ENCODE measurements around the gene SYT14.
A peak's percentile ranks its signal among the peaks of the same experiment; 100 is the strongest.
"Not testable (repeated sequence)": the region's sequence is repeated elsewhere in the genome, so short reads cannot be mapped to it uniquely, and the experiment has no call there.

Gene SYT14

DNA sequence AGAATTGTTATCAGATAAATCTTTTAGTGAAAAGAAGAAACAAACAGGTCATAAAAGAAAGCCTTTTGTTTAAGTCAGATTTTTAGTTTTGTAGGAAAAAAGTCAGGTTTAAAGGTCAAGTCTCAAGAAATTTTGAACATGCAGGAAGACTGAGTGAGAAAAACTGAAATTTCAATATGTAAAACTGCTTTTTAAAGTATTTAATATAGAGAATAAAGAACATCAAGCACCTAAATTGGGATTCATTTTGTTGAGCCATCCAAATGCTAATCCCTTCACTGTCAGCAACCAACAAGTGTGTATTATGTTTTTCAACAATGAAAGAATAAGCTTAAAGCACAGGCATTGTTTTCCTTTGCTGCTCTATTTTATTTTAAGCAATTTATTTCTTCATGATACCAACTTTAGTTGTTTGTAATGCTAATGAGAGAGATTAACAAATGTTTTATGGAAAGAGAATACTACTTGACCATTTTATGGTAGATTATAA is 179.7 kb downstream of the SYT14 start:
- no peak for DNase-seq (ENCODE audit: low spot score)

DNA sequence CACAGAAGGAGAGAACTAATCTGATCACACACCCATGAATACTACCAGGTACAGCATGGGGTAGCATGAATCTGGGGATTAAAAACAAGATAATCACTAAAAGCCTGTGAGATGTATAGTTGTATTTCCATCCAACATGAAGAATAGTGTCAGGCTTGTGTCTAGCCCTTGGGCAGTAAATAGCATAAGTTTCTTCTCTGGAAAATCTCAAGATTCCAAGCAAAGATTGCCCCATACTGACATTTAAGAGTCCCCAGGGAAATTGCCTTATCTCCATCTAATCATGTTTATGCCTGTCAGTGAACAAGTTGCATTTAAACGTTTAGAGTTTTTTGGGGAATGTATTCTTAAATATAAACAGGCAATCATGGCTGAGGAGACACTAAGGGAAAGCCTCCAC is 185.4 kb downstream of the SYT14 start:
- DNase-seq (ENCODE audit: low spot score), result no peak

DNA sequence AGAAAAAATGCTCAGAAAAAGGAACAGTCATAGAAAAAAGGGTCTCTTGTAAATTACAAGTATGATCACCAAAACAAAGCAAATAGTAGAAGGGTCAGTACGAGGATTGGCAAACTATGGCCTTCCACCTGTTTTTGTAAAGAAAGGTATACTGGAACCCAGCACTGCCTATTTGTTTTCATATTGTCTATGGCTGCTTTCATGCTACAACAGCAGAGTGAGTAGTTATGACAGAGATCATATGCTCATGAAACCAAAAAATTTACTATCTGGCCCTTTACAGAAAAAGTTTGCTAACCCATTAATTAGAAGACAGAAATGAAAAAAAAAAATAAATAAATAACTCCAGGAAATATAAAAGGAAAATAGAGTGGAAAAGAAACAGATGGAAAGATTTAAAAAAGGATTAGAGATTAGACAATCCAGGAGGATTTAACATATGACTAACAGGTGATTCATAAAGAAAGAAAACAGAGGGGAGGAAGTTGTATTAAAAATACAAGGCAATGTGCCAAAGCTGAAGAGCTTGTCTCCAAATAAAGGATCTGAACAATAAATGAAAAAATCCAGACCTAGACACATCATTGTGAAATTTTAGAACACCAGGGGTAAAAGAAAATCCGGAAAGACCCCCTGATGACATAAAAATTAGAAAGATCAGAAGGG is 186.0 kb downstream of the SYT14 start:
- no peak for DNase-seq (ENCODE audit: low spot score)

DNA sequence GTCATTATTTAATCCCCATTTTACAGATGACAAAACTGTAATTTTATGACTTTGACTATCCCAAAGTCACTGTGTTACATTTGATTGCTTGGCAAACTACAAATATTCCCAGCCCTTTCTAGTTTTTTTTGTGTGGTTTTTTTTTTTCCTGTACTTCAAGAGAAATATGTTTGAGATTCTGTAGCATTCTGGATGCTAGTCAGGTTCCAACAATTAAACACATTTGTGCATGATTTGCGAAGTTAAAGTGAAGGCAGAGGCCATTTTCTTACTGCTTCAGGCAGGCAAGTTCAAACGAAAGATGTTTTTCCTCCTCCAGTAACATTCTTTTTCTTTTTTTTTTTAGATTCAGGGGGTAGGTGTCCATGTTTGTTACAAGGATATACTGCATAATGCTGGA is 186.7 kb downstream of the SYT14 start:
- DNase-seq (ENCODE audit: low spot score), result no peak

DNA sequence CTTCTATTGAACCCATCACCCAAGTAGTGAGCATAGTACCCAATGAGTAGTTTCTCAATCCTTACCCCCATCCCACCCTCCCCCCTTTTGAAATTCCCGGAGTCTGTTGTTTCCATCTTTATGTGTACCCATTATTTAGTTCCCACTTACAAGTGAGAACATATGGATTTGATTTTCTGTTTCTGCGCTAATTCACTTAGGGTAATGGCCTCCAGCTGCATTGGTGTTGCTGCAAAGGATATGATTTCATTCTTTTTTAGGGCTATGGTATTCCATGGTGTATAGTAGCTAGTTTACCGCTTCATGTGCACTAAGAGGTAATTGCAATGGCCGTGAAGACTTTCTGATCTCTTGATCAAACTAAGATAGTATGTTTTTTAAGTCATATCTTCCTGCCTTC is 187.1 kb downstream of the SYT14 start:
- no peak for DNase-seq (ENCODE audit: low spot score)

DNA sequence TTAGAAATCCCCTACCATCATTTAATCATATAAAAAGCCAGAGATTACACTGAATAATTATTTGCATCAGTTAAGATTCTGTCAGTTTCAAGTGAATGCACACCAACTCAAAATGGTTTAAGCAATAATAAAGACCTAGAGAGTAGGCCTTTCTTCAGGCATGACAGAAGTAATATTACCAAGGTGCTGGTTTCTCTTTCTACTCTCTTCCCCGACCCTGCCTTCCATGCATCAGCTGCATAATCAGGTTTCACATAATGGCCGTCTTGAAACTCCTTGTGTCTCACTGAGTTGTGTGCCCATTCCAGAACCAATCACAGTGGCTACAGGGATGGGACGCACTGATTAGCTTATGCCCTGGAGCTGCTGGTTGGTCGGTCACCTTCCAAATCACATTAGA is 191.1 kb downstream of the SYT14 start:
- DNase-seq (ENCODE audit: low spot score), result no peak

DNA sequence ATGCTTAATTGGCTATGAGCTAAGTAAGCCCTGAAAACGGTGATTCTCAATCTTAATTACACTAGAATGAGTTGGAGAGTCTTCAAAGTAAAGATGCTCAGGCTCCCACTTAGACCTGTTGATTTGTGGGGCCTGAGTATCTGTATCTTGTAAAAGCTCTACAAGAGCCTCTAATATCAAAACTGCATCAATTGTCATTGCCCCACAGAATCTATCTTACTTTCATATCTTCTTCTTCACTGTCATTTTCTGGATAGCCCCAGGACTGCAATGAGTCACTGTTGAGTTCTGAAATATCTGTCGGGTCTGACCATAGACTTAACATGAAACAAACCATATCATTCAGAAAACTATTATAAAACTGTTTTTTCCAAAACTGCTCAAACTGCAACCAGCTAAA is 191.7 kb downstream of the SYT14 start:
- DNase-seq (ENCODE audit: low spot score), result no peak

DNA sequence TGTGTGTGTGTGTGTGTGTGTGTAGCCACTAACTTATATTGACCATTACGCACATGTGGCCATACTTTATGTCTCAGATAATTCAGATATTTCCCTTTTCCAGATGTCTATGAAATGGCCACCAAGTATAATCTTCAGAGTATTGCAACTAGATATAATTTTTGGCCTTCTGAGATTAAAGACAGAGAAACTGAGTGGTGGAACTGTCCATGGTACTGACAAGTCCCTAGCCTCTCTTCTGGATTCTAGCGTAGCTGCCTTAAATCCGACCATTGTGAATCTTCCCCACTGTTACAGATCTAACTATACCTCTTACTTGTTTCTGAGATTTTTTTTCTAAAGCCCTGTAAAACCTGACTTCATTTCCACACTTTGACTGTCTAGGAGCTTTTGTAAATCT is 194.6 kb downstream of the SYT14 start:
- DNase-seq (ENCODE audit: low spot score), result no peak

DNA sequence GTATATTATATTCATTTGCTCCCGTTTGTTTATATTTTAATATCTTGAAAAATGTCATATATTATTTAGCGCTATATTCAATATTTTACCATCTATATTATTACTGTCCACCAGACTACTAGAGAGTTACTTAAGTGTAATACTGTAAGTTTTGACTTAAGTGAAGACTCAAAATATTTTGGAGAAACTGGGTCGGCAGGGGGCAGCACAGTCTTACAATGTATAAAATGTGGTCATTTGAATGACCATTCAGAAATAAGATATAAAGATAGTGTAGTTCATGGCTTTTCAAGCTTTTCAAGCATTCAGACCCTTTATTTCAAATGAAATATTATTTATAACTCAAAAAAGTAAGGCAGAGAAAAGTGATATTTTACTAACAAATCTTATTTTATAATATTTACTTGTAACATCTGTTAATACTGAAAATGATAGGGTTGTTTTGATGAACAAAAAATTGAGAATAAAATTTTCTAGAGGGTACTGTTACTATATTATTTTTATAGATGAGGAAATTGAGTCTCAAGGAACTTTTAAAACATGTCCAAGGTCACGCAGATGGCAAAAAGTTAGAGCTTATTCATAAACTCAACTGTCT is 205.5 kb downstream of the SYT14 start:
- DNase-seq (ENCODE audit: low spot score), result peak; percentile 36

DNA sequence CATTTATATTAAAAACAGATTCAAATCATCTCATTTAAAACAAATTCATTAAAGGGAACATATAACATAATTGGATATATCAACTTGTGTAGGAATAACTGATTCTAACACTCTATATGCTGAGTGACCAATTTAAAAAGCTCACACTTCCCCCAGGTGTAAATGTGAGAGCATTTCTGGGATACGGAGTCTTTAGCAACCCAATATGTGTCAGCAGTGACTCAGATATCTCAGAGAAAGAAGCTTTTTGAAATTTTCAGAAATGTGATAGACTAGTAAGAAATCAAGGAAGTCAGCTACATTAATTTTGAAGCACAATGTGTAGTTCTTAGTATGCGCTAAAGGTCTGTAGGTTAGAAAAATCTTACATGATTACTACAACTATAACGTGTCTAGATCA is 206.7 kb downstream of the SYT14 start:
- DNase-seq (ENCODE audit: low spot score), result no peak

DNA sequence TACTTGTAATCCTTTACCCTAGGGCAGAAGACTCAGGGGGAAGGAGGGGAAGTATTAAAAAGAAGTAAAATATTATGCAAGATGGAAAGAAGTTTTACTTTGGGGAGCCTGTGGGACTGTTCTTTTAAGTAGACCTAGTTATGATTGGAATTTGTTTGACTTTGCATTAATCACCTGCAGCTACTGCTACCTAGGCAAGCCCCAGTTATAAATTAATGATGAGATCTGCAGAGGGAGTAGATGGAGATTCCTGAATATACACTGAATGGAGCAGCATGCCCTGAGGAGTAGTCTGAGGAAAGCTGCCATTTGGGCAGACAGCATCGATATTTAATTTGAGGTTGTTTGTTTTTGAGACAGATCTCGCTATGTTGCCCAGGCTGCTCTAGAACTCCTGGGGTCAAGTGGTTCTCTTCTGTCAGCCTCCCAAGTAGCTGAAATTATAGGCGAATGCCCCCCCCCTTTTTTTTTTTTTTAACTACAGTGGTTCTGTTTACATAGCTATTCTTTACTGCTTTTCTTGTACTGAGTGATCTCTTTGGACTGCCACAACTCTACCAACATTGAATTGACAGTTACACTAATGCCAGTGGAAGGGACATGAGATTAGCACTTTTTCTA is 213.1 kb downstream of the SYT14 start:
- DNase-seq (ENCODE audit: low spot score), result no peak

DNA sequence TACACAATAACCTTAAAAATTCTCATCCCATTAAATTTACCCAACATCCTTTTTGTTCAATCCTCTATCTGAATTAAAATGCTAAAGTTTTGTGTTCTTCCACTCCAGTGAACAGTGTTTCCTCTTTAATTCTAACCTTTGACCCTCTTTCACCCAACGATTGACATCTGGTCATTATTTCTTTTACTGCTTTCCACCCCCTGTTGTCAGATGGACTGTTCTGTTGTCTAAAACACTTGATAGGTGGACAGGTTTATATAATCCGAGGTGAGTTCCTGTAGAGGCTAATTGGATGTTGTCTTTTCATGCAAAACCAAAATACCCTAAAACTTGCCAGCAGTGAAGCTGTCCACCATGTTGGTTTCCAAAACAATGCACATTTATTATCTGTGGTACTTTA is 221.2 kb downstream of the SYT14 start:
- DNase-seq (ENCODE audit: low spot score), result no peak

DNA sequence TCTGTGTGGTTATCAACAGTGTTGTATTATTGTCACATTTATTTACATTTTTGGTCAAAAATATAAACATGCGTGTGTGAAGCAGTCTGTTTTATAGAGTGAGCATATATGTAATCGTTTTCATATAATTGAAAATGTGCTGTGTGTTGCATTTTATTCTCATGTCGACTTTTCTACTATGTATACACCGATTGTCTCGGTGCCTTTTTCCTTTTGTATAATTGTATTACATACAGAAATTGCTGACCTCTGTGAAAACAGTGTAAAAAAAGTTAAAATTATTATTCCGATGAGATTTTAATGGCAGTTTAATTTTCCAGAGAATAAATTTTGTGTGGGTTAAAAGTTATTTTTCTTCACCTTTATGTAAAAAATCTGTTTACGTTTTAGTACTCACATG is 232.2 kb downstream of the SYT14 start:
- DNase-seq (ENCODE audit: low spot score), result no peak

DNA sequence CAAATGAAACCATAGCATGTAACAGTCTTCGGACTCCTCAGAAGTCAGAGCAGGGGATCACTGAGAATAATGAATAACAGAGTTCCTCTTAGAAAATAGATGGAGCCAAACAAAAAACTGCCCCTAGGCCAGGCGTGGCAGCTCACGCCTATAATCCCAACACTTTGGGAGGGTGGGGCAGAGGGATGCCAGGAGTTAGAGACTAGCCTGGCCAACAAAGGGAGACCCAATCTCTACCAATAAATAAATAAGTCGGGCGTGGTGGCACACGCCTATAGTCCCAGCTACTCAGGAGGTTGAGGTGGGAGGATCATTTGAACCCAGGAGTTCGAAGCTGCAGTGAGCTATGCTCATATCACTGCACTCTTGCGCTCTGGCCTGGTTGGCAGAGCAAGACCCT is 236.1 kb downstream of the SYT14 start:
- DNase-seq (ENCODE audit: low spot score), result no peak

DNA sequence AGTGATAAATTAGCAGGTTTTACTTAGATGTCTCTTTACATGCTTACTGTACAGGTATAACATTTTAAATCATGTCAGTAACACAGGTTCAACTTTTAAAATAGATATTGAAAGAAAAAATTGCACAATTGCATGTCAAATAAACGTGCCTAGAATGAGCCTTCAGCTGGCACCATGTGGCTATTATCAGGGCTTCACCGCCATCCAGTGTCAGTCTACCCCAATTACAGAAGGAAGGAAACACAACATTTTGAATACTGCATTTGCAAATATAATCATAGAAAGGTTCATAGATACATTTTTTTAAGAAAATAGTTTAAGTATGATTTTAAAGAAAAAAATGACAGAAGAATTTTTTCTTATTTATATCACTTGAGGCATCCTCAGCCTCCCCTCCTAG is 247.0 kb downstream of the SYT14 start:
- no peak for DNase-seq (ENCODE audit: low spot score)

DNA sequence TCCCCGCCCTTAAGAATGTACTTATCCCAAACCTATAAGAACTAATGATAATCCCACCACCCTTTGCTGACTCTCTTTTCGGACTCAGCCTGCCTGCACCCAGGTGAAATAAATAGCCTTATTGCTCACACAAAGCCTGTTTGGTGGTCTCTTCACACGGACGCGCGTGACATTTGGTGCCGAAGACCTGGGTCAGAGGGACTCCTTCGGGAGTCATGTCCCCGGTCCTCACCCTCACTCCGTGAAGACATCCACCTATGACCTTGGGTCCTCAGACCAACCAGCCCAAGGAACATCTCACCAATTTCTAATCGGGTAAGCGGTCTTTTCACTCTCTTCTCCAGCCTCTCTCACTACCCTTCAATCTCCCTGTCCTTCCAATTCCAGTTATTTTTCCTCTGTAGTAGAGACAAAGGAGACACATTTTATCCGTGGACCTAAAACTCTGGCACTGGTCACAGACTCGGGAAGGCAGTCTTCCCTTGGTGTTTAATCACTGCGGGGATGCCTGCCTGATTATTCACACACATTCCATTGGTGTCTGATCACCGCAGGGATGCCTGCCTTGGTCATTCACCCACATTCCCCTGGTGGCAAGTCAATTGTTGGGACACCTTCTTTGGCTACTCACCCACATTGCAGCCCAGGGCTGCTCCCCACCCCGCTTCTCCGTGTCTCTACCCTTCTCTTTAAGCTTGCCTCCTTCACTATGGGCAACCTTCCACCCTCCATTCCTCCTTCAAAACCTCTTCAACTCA is 250.0 kb downstream of the SYT14 start:
- not testable (repeated sequence) for DNase-seq (ENCODE audit: low spot score)

DNA sequence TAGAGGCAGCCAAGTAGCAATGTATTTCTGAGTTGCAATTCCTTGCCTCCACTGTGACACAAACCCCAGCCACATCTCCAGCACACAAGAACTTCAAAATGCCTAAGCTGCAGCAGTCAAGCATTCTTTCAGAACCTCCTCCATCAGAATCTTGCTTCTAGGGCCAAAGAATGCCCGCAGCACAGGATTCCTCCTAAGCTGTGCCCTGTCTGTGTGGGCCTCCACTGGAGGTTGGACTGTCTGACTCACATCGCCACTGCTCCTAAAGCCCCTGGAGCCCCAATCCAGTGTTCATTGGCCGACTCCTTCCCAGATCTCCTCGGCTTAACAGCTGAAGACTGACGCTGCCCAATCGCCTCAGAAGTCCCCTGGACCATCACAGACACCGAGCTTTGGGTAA is 251.4 kb downstream of the SYT14 start:
- no peak for DNase-seq (ENCODE audit: low spot score)

DNA sequence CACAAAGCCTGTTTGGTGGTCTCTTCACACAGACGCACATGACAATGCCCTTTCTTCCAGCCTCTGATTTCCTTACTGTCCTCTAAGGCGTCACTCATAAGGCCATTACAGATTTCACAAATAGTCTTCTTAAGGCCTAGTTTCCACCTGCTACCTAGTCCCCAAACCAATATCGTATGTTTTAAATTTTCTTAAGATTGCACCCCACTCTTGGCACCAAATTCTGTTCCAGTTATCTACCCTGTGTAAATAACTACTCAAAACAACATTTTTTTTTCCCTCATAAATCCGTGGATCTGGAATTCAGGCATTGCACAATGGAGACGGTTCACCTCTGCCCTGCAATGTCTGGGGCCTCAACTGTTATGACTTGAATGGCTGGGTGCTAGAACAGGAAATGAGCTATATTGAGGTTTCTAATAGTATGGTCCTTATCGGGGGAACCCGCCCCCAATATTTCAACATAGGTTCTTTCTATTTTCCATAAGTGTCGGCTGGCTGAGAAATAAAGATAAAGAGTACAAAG is 257.7 kb downstream of the SYT14 start:
- DNase-seq (ENCODE audit: low spot score), result no peak

DNA sequence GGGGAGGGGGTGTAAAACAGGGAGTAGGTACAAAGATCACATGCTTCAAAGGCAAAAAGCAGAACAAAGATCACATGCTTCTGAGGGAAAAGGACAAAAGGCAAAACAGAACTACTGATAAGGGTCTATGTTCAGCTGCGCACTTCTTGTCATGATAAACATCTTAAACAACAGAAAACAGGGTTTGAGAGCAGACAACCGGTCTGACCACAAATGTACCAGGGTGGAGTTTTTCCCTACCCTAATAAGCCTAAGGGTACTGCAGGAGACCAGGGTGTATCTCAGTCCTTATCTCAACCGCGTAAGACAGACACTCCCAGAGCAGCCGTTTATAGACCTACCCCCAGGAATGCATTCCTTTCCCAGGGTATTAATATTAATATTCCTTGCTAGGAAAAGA is 258.2 kb downstream of the SYT14 start:
- not testable (repeated sequence) for DNase-seq (ENCODE audit: low spot score)

DNA sequence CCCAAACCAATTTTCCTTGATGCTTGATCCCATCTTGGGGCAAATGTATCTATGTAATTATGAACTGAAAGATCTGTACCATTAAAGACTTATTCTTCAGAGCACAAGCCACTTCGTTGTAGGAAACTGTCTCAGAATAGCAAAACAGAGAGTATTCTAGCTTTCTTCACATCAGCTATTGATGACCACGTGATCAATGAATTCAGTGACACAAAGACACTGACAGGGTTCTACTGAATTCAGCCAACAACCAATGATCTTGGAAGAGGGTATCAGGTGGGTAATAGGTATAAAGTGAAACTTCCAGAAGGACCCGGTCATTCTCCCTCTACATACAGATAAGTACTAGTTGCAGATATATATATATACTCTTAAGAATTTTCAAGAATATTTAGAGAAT is 260.8 kb downstream of the SYT14 start:
- no peak for DNase-seq (ENCODE audit: low spot score)

DNA sequence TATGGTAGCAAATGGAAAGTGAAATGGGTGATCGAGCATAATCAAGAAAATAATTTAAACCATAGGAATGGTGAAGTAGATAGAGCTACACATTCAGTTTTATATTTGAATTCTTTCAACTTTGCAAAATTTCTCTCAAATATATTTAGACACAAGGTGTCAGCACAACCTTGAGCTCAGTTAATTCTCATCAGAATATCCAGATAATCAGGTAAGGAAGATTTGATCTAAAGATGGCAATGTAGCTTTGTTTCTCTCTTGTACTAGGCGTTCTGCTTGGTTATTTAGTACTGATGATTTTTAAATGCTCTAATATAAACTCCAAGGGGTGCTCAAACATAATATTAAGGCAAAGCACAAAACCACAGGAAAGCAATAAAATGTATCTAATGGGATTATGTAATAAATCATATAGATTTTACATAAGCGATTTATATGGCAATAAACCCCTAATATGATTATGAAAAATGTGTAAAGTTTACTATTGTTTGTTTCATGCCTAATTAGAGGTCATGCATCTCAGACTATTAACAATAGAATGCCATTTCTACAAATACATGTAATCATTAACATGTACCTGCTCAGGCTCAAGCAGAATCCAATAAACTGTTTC is 262.2 kb downstream of the SYT14 start:
- DNase-seq (ENCODE audit: low spot score), result no peak

DNA sequence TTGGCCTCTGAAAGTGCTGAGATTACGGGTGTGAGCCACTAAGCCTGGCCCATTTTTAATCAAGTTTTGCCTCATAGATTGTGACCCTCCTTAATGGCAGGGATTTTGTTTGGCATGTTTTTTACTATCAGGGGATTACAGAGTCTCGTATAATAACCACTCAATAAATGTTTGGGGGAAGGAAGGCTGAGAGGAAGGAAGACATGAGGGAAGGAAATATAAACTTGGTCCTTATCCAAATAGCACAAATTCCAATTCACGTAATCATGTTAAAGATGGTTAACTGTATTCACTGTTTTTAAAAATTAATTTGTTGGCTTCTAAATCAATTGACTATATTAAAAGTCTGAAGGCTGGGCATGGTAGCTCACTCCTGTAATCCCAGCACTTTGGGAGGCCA is 263.7 kb downstream of the SYT14 start:
- no peak for DNase-seq (ENCODE audit: low spot score)
